ENCODE results near the gene GUCA2A.

GUCA2A gene

GRCh38 chr1:42152907-42153600 lies 11.5 kb downstream of the GUCA2A start, which contains the start of gene GUCA2B:
TSS of gene GUCA2B (plus strand) at chr1:42153410. CDS start at chr1:42153451, 41 bp downstream.
- no peak for DNase-seq

GRCh38 chr1:42152119-42152518 lies 12.4 kb downstream of the GUCA2A start:
- DNase-seq = no peak

GRCh38 chr1:42150651-42151050 lies 13.9 kb downstream of the GUCA2A start:
- no peak for DNase-seq

GRCh38 chr1:42148166-42148565 lies 16.4 kb downstream of the GUCA2A start:
- DNase-seq = no peak

- DNase-seq = peak; percentile 46
Observed at GRCh38 chr1:42146626-42147320, 17.8 kb downstream of the GUCA2A start.

GRCh38 chr1:42145764-42146625 lies 18.6 kb downstream of the GUCA2A start:
- DNase-seq = no peak

GRCh38 chr1:42145389-42145716 lies 19.2 kb downstream of the GUCA2A start:
- DNase-seq = no peak

- no peak for DNase-seq
Observed at GRCh38 chr1:42144711-42145388, 19.7 kb downstream of the GUCA2A start.

GRCh38 chr1:42143896-42144710 lies 20.4 kb downstream of the GUCA2A start:
- DNase-seq = no peak

- no peak for DNase-seq
Observed at GRCh38 chr1:42142894-42143675, 21.5 kb downstream of the GUCA2A start.

GRCh38 chr1:42141978-42142377 lies 22.6 kb downstream of the GUCA2A start:
- DNase-seq = no peak

- no peak for DNase-seq
Observed at GRCh38 chr1:42140191-42140590, 24.4 kb downstream of the GUCA2A start.

- no peak for DNase-seq
Observed at GRCh38 chr1:42139444-42139843, 25.1 kb downstream of the GUCA2A start.

GRCh38 chr1:42138586-42138985 lies 26.0 kb downstream of the GUCA2A start:
- no peak for DNase-seq

GRCh38 chr1:42137766-42138165 lies 26.8 kb downstream of the GUCA2A start:
- no peak for DNase-seq

- no peak for DNase-seq
Observed at GRCh38 chr1:42136466-42136865, 28.1 kb downstream of the GUCA2A start.

- DNase-seq = no peak
Observed at GRCh38 chr1:42135426-42135825, 29.1 kb downstream of the GUCA2A start.

GRCh38 chr1:42133809-42134526 lies 30.6 kb downstream of the GUCA2A start:
- no peak for DNase-seq

GRCh38 chr1:42133390-42133789 lies 31.2 kb downstream of the GUCA2A start:
- no peak for DNase-seq

- DNase-seq = no peak
Observed at GRCh38 chr1:42130061-42130660, 34.4 kb downstream of the GUCA2A start.
